Skeletal muscle tissue (tissue), 4 donors: ENCODE data around the gene IL24. TPM values are rescaled to one million over a fixed set of nuclear protein-coding genes. Genes with fewer than 3 reads are reported as not detected.
"Not testable (repeated sequence)": the region's sequence is repeated elsewhere in the genome, so short reads cannot be mapped to it uniquely, and the experiment has no call there.

Experiments used
- H3K27ac ChIP-seq: one replicate; pipeline ENCODE4 v1.7.0; 2013; ENCODE audit warnings: mild to moderate bottlenecking, low read depth, low read length, inconsistent platforms
- H3K27me3 ChIP-seq, 3 donors: one replicate each; pipeline ENCODE4 v1.7.0; 2013; ENCODE audit warnings: low read length in 3 of 3; ENCODE audit not compliant: control insufficient read depth in 3 of 3, insufficient read depth in 3 of 3
- H3K36me3 ChIP-seq, 3 donors: one replicate each; pipeline ENCODE4 v1.7.0; 2013; ENCODE audit warnings: low read length in 3 of 3; ENCODE audit not compliant: control insufficient read depth in 3 of 3, insufficient read depth in 3 of 3
- H3K4me1 ChIP-seq, 3 donors: one replicate each; pipeline ENCODE4 v1.7.0; 2013; ENCODE audit warnings: low read length in 3 of 3, mild to moderate bottlenecking in 3 of 3; ENCODE audit not compliant: control insufficient read depth in 3 of 3, insufficient read depth in 3 of 3
- H3K4me3 ChIP-seq, 3 donors: one replicate each; pipeline ENCODE4 v1.7.0; 2013; ENCODE audit warnings: low read length in 3 of 3
- H3K9ac ChIP-seq, 3 donors: one replicate each; pipeline ENCODE4 v1.7.0; 2013; ENCODE audit warnings: low read length in 3 of 3, mild to moderate bottlenecking in 3 of 3, moderate library complexity in 2 of 3, low read depth in 1 of 3
- H3K9me3 ChIP-seq, 3 donors: one replicate each; pipeline ENCODE4 v1.7.0; 2013; ENCODE audit warnings: low read length in 3 of 3; ENCODE audit not compliant: control insufficient read depth in 3 of 3
- total RNA-seq: library from RNA; depleted of rRNA; stranded (reverse); fragments of >200 nt; gene quantifications from one replicate; pipeline ENCODE4 v1.2.3, GENCODE V29; 2014
- donor health status: Osteomylitis.

The IL24 gene, protein sequence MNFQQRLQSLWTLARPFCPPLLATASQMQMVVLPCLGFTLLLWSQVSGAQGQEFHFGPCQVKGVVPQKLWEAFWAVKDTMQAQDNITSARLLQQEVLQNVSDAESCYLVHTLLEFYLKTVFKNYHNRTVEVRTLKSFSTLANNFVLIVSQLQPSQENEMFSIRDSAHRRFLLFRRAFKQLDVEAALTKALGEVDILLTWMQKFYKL
- total RNA-seq = not detected

- Histone ChIP-seq H3K27ac (no peak within 1 kb of the TSS), H3K9ac (no peak within 1 kb of the TSS)
Measured at GRCh38 chr1:206897175-206897574, at the start of gene IL24. TSS of gene IL24 (plus strand) at chr1:206897443. CDS start at chr1:206897833, 390 bp downstream.

GRCh38 chr1:206847946-206848345 lies 49.3 kb upstream of the IL24 start:
- Histone ChIP-seq H3K27ac (no peak overlapping the region), H3K9me3 (no peaks in the 10 kb centered on the region), H3K36me3 (no peaks in the 10 kb centered on the region), H3K4me3 (no peak overlapping the region), H3K27me3 (no peaks in the 10 kb centered on the region), H3K4me1 (no peaks in the 10 kb centered on the region), H3K9ac (no peak overlapping the region)

More at GRCh38 chr1:206897175-206897574, at the start of gene IL24:
- Histone ChIP-seq H3K36me3 (no peaks in the 10 kb centered on the region), H3K4me1 (peaks cover 3 to 31% (median 11%) of the 10 kb centered on the region in 3 donors), H3K9me3 (no peaks in the 10 kb centered on the region), H3K4me3 (no peak within 1 kb of the TSS), H3K27me3 (peaks cover 0 to 3% (median 0%) of the 10 kb centered on the region in 3 donors)

- no peaks in the 10 kb centered on the region for H3K27me3 ChIP-seq
- no peak overlapping the region for H3K27ac ChIP-seq
- no peaks in the 10 kb centered on the region for H3K36me3 ChIP-seq
- H3K4me3 ChIP-seq = no peak overlapping the region
- no peak overlapping the region for H3K9ac ChIP-seq
- H3K9me3 ChIP-seq = no peaks in the 10 kb centered on the region
- no peaks in the 10 kb centered on the region for H3K4me1 ChIP-seq
Measured at GRCh38 chr1:206850401-206850800, 46.8 kb upstream of the IL24 start.

DNA sequence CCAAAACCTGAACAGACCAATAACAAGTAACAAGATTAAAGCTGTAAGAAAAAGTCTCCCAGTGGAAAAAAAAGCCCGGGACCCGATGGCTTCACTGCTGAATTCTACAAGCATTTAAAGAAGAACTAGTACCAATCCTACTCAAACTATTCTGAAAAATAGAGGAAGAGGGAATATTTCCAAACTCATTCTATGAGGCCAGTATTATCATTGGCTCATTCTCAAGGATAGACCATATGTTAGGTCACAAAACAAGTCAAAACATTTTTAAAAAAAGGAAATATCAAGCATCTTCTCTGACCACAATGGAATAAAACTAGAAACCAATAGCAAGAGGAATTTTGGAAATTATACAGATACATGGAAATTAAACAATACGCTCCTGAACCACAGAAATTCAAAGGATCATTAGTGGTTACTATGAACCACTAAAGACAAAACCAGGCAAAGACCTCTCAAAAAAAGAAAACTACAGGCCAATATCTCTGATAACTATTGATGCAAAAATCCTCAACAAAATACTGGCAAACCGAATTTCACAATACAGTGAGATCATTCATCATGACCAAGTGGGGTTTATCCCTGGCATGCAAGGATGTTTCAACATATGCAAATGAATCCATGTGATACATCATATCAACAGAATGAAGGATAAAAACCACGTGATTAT lies 45.8 kb upstream of the IL24 start:
- Histone ChIP-seq H3K4me3 (no peak overlapping the region), H3K4me1 (no peaks in the 10 kb centered on the region), H3K9me3 (no peaks in the 10 kb centered on the region), H3K9ac (no peak overlapping the region), H3K27ac (no peak overlapping the region), H3K27me3 (peaks cover 0 to 6% (median 2%) of the 10 kb centered on the region in 3 donors), H3K36me3 (no peaks in the 10 kb centered on the region)

- H3K4me3 ChIP-seq, H3K9ac ChIP-seq: not testable (repeated sequence)
Measured at GRCh38 chr1:206852662-206853061, 44.6 kb upstream of the IL24 start.

DNA sequence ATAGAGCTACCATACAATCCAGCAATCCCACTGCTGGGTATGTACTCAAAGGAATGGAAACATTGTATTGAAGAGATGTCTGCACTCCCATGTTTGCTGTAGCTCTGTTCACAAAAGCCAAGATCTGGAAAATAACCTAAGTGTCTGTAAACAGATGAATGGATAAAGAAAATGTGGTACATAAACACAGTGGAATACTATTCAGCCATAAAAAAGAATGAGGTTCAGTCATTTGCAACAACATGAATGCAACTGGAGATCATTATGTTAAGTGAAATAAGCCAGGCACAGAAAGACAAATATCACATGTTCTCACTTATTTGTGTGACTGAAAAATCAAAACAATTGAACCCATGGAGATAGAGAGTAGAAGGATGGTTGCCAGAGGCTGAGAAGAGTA lies 43.5 kb upstream of the IL24 start:
- not testable (repeated sequence) for H3K27ac ChIP-seq, H3K4me3 ChIP-seq, H3K9ac ChIP-seq, H3K4me1 ChIP-seq, H3K36me3 ChIP-seq, H3K27me3 ChIP-seq, H3K9me3 ChIP-seq

More at GRCh38 chr1:206852662-206853061, 44.6 kb upstream of the IL24 start:
- H3K36me3 ChIP-seq, H3K27ac ChIP-seq, H3K27me3 ChIP-seq, H3K4me1 ChIP-seq, H3K9me3 ChIP-seq: not testable (repeated sequence)

DNA sequence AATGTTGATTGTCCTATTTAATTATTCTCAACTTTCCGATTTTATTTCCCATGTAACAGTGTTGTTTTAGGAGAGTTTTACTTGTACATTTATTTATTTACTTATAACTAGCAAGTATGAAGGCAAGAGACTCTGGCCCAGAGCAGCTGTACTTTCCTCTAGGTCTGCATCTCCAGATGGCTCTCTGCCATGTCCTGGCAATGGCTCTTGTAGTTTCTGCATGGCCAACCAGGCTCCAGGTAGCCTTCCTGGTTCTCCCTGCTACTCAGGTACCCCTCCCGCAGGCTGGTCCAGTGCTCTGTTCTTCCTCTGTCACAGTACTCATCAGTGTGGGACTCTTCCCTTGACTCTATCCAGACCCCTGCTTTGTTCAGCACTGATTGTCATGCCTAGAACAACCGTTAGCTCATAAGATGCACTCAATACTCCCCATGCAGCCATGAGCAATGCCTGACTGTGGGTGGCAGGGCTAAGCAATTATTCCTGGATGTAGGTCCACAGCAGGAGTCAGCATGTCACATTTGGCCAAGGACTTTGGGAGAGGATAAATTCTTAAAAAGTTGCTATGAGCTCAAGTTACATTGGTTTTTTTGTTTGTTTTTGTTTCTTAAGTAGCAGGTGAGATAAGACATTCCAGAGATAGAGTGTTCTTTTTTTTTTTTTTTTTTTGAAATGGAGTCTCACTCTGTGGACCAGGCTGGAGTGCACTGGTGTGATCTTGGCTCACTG lies 42.7 kb upstream of the IL24 start:
- H3K9me3 ChIP-seq = no peaks in the 10 kb centered on the region
- H3K4me1 ChIP-seq = no peaks in the 10 kb centered on the region
- no peaks in the 10 kb centered on the region for H3K36me3 ChIP-seq
- no peak overlapping the region for H3K27ac ChIP-seq
- peaks cover 0 to 6% (median 3%) of the 10 kb centered on the region in 3 donors for H3K27me3 ChIP-seq
- no peak overlapping the region for H3K4me3 ChIP-seq
- H3K9ac ChIP-seq = no peak overlapping the region

DNA sequence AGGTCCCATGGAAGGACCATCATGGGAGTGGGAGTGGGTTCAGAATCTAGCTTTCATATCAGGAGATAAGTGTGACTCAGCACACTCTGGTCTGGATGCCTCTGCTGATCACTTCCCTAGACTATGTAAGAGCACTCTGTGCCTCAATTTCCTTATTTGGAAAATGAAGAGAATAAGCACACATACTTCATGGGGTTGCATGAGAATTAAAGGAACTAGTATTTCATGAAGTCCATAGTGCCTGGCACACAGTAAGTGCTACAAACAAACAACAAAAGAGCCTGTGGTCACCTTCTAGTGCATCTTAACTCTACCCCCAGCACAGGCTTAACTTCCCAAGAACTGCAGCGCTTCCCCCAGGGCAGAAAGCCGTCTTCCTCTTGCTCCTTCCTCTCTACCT lies 41.4 kb upstream of the IL24 start:
- Histone ChIP-seq H3K4me3 (no peak overlapping the region), H3K27ac (no peak overlapping the region), H3K9ac (no peak overlapping the region), H3K9me3 (no peaks in the 10 kb centered on the region), H3K4me1 (no peaks in the 10 kb centered on the region), H3K27me3 (peaks cover 3 to 9% (median 3%) of the 10 kb centered on the region in 3 donors), H3K36me3 (no peaks in the 10 kb centered on the region)

DNA sequence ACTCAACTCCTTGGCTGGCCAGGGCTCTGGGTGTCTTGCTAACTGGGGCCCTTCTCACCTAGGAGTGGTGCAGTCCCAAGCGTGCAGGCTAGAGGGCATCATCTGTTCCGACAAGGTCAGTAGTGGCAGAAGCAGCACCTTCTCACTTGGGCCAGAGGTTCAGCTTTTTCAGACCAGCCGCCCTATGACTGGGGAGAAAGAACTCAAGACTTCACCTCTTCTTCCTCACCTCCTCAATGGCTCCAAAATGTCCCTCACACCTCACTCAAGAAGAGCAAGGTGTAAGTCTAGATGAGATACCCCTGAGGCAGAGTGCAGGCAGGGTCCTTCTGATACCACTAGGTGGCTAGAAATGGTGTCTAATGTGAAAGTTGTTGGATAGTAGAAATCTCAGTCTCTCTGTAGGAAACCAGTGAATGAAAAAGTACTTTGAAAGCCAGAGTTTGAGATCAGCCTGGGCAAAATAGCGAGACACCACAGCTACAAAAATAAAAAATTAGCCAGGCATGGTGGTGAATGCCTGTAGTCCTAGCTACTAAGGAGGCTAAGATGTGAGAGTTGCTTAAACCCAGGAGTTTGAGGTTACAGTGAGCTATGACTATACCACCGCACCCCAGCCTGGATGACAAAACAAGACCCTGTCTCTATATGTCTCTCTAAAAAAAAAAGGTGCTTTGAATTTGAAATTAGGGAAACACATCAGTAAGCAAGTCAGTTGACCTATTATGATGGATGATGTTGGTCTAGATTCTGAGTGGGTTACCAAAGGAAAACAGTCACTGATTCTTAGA lies 40.4 kb upstream of the IL24 start:
- H3K4me1 ChIP-seq = no peaks in the 10 kb centered on the region

More for the DNA sequence above, 40.4 kb upstream of the IL24 start:
- no peak overlapping the region for H3K4me3 ChIP-seq
- H3K9ac ChIP-seq = no peak overlapping the region
- peaks cover 3 to 9% (median 3%) of the 10 kb centered on the region in 3 donors for H3K27me3 ChIP-seq
- no peaks in the 10 kb centered on the region for H3K9me3 ChIP-seq
- no peak overlapping the region for H3K27ac ChIP-seq
- H3K36me3 ChIP-seq = no peaks in the 10 kb centered on the region
